Measurements from ENCODE around the gene INO80B.

DNA sequence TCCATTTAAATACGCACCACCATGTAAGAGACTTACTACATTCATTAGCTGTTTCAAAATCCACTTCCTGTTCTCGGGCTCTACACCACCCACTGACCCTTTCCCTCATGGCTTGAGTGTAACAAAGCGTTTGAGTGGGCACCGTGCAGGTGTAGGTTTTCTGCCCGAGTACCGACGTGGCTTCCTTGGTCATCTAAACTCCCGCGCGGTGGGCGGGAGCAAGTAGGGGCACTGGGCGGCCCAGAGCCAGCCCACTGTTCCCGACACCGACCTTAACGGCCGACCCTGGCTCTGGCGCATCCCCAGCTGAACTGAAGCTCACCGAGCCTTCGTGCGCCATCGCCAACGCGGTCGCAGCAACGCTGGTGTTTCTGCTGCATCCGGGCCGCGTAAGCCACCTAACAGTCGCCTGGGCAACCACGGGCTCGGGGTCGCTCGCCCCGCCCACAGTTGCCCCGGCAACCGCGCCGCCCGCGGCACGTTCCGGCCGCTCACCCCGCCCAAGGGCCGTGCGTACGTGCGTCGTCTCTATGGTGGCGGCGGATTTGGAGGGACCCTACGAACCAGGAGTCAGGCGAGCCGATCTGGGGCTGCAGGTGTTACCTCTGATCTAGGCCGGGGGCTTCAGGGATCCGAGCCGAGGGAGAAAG is 33.5 kb upstream of the INO80B start, which contains the start of the genes C2orf81 and WDR54:
- TF ChIP-seq, protein P1, sequence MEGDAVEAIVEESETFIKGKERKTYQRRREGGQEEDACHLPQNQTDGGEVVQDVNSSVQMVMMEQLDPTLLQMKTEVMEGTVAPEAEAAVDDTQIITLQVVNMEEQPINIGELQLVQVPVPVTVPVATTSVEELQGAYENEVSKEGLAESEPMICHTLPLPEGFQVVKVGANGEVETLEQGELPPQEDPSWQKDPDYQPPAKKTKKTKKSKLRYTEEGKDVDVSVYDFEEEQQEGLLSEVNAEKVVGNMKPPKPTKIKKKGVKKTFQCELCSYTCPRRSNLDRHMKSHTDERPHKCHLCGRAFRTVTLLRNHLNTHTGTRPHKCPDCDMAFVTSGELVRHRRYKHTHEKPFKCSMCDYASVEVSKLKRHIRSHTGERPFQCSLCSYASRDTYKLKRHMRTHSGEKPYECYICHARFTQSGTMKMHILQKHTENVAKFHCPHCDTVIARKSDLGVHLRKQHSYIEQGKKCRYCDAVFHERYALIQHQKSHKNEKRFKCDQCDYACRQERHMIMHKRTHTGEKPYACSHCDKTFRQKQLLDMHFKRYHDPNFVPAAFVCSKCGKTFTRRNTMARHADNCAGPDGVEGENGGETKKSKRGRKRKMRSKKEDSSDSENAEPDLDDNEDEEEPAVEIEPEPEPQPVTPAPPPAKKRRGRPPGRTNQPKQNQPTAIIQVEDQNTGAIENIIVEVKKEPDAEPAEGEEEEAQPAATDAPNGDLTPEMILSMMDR (conservative IDR thresholded peaks at IDR 0.05; ENCODE audit: low read length) = no peak
- TF ChIP-seq EZH2phosphoT487 (IDR thresholded peaks at IDR 0.05; ENCODE audit: borderline replicate concordance, low read depth, low read length) = no peak

All from OCI-LY7 (cell line).